Measurements from ENCODE around the gene AFF3. TPM values are rescaled to one million over a fixed set of nuclear protein-coding genes. Genes with fewer than 3 reads are reported as not detected.

AFF3 gene
- total RNA-seq, 1 experiment from 2014 or later: 0.42 TPM

- TF ChIP-seq, protein P1, sequence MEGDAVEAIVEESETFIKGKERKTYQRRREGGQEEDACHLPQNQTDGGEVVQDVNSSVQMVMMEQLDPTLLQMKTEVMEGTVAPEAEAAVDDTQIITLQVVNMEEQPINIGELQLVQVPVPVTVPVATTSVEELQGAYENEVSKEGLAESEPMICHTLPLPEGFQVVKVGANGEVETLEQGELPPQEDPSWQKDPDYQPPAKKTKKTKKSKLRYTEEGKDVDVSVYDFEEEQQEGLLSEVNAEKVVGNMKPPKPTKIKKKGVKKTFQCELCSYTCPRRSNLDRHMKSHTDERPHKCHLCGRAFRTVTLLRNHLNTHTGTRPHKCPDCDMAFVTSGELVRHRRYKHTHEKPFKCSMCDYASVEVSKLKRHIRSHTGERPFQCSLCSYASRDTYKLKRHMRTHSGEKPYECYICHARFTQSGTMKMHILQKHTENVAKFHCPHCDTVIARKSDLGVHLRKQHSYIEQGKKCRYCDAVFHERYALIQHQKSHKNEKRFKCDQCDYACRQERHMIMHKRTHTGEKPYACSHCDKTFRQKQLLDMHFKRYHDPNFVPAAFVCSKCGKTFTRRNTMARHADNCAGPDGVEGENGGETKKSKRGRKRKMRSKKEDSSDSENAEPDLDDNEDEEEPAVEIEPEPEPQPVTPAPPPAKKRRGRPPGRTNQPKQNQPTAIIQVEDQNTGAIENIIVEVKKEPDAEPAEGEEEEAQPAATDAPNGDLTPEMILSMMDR (IDR thresholded peaks at IDR 0.05; ENCODE audit: unreplicated experiment): no peak
- Mint-ChIP-seq H3K27ac (ENCODE audit: low read depth, unreplicated experiment) (no peak overlapping the region), H3K4me1 (ENCODE audit: insufficient read depth, unreplicated experiment) (peaks cover 7% of the 10 kb centered on the region), H3K9me3 (ENCODE audit: unreplicated experiment) (no peaks in the 10 kb centered on the region), H3K4me3 (ENCODE audit: unreplicated experiment) (no peak overlapping the region), H3K27me3 (ENCODE audit: insufficient read depth, unreplicated experiment) (no peaks in the 10 kb centered on the region), H3K36me3 (ENCODE audit: insufficient read depth, unreplicated experiment) (no peaks in the 10 kb centered on the region)
- POLR2A ChIA-PET: no interaction called here
- DNase-seq (ENCODE audit: unreplicated experiment): no peak
- BruUV-seq (replicated peaks): no TSS peak
- CTCF ChIA-PET: no interaction called here
- intact Hi-C loops (cut with micrococcal nuclease): no loop called here
Measured at GRCh38 chr2:99856119-99856518, 286.3 kb downstream of the AFF3 start.

- H3K9me3 Mint-ChIP-seq (ENCODE audit: unreplicated experiment): no peaks in the 10 kb centered on the region
- H3K4me3 Mint-ChIP-seq (ENCODE audit: unreplicated experiment): no peak overlapping the region
- intact Hi-C loops (cut with micrococcal nuclease): no loop called here
- BruUV-seq (replicated peaks): no TSS peak
- H3K36me3 Mint-ChIP-seq (ENCODE audit: insufficient read depth, unreplicated experiment): no peaks in the 10 kb centered on the region
- CTCF ChIA-PET: no interaction called here
- H3K27me3 Mint-ChIP-seq (ENCODE audit: insufficient read depth, unreplicated experiment): no peaks in the 10 kb centered on the region
- POLR2A ChIA-PET: no interaction called here
- TF ChIP-seq, protein P1 (IDR thresholded peaks at IDR 0.05; ENCODE audit: unreplicated experiment): no peak
- no peak overlapping the region for H3K27ac Mint-ChIP-seq (ENCODE audit: low read depth, unreplicated experiment)
- peaks cover 5% of the 10 kb centered on the region for H3K4me1 Mint-ChIP-seq (ENCODE audit: insufficient read depth, unreplicated experiment)
- no peak for DNase-seq (ENCODE audit: unreplicated experiment)
Measured at GRCh38 chr2:99854236-99854852, 288.0 kb downstream of the AFF3 start.

DNA sequence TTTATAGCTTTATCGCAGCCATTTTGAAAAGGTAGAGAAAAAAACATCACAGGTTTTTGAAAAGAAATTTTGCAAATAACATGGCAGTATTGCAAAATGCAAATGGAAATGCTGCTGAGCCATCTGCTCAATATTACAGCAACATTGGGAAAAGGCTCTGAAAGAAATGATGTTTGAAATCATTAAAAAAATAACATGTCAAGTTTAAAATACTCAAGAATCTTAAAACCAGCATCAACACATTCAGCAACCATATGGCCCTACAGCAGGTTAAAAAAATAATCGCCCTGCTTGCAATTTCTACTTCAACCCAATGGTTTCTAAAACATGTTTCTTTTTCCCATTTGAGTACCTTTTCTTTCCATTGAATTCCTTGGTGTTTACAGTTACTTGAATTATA is 289.4 kb downstream of the AFF3 start:
- no peak for DNase-seq (ENCODE audit: unreplicated experiment)
- no peak overlapping the region for H3K4me3 Mint-ChIP-seq (ENCODE audit: unreplicated experiment)
- TF ChIP-seq, protein P1 (IDR thresholded peaks at IDR 0.05; ENCODE audit: unreplicated experiment): no peak
- H3K36me3 Mint-ChIP-seq (ENCODE audit: insufficient read depth, unreplicated experiment): no peaks in the 10 kb centered on the region
- intact Hi-C loops (cut with micrococcal nuclease): no loop called here
- no peaks in the 10 kb centered on the region for H3K9me3 Mint-ChIP-seq (ENCODE audit: unreplicated experiment)
- BruUV-seq (replicated peaks): no TSS peak
- H3K4me1 Mint-ChIP-seq (ENCODE audit: insufficient read depth, unreplicated experiment): peaks cover 4% of the 10 kb centered on the region
- CTCF ChIA-PET: no interaction called here
- POLR2A ChIA-PET: no interaction called here
- H3K27ac Mint-ChIP-seq (ENCODE audit: low read depth, unreplicated experiment): no peak overlapping the region
- no peaks in the 10 kb centered on the region for H3K27me3 Mint-ChIP-seq (ENCODE audit: insufficient read depth, unreplicated experiment)

- no peaks in the 10 kb centered on the region for H3K4me1 Mint-ChIP-seq (ENCODE audit: insufficient read depth, unreplicated experiment)
Measured at GRCh38 chr2:99852376-99852934, 289.9 kb downstream of the AFF3 start.

More at GRCh38 chr2:99852376-99852934, 289.9 kb downstream of the AFF3 start:
- BruUV-seq (replicated peaks): no TSS peak
- H3K4me3 Mint-ChIP-seq (ENCODE audit: unreplicated experiment): no peak overlapping the region
- DNase-seq (ENCODE audit: unreplicated experiment): no peak
- H3K36me3 Mint-ChIP-seq (ENCODE audit: insufficient read depth, unreplicated experiment): no peaks in the 10 kb centered on the region
- H3K27me3 Mint-ChIP-seq (ENCODE audit: insufficient read depth, unreplicated experiment): no peaks in the 10 kb centered on the region
- TF ChIP-seq, protein P1 (IDR thresholded peaks at IDR 0.05; ENCODE audit: unreplicated experiment): no peak
- intact Hi-C loops (cut with micrococcal nuclease): no loop called here
- ChIA-PET CTCF (interaction anchor here (0.6 to 0.7 kb wide), 2 partner anchors 410 to 1119 kb away, joined by 3 to 5 read pairs; no protein-coding TSS in a partner anchor), POLR2A (no interaction called here)
- no peaks in the 10 kb centered on the region for H3K9me3 Mint-ChIP-seq (ENCODE audit: unreplicated experiment)
- H3K27ac Mint-ChIP-seq (ENCODE audit: low read depth, unreplicated experiment): no peak overlapping the region
